COLO668 (cell line): Measurements from ENCODE around the gene DES.

Source experiments
- DNase-seq: peaks from one replicate; lab custom pipeline; 2025; ENCODE audit not compliant: unreplicated experiment; lab: John Stamatoyannopoulos, UW

DES gene

DNA sequence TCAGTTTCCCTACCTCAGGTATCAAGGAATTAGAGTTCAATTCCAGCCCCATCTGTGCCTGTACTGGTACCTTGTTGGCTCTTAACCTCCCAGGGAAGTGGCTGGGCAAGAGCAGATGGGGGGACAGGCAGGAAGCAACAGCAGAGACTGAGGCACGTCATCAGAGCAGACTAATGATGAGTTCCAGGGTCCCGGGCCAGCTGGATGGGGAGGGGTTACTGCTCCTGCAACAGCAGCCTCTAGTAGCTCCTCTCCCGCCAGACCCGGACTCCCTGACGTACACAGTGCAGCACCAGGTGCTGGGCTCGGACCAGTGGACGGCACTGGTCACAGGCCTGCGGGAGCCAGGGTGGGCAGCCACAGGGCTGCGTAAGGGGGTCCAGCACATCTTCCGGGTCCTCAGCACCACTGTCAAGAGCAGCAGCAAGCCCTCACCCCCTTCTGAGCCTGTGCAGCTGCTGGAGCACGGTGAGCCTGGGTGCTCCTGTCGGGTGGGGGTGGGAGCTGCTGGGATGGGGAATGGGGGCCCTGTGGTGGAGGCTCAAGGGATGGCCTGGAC, 54.5 kb downstream of the DES start:
- no peak for DNase-seq

DNA sequence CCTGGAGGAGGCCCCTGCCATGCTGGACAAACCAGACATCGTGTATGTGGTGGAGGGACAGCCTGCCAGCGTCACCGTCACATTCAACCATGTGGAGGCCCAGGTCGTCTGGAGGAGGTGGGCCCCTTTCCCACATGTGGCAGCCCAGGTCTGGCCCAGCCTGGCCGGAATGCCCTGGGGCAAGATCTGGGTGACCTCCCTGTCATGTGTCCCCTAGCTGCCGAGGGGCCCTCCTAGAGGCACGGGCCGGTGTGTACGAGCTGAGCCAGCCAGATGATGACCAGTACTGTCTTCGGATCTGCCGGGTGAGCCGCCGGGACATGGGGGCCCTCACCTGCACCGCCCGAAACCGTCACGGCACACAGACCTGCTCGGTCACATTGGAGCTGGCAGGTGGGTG, 55.3 kb downstream of the DES start:
- DNase-seq: no peak

DNA sequence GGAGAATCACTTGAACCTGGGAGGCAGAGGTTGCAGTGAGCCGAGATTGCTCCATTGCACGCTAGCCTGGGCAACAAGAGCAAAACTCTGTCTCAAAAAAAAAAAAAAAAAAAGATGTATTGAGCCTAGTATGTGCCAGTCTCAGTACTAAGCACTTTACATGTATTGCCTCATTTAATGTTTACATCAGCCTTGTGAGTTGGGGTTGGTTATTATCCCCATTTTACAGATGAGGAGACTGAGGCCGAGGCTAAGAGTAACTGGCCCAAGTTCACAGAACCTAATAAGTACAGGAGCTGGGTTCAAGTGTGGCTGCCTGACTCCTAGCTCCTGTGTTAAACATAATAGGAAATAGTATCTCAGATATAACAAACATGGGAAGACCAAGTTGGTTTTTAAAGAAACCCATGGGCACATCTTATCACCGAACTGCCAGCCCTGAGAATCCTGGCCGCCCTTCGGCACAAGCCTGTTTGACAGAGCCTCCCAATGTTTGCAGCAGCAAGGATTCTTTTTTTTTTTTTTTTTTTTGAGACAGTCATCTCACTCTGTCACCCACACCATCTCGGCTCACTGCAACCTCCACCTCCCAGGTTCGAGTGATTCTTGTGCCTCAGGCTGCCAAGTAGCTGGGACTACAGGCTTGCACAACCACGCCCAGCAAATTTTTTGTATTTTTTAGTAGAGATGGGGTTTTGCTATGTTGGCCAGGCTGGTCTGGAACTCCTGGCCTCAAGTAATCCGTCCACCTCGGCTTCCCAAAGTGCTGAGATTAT, 56.3 kb downstream of the DES start:
- no peak for DNase-seq

DNA sequence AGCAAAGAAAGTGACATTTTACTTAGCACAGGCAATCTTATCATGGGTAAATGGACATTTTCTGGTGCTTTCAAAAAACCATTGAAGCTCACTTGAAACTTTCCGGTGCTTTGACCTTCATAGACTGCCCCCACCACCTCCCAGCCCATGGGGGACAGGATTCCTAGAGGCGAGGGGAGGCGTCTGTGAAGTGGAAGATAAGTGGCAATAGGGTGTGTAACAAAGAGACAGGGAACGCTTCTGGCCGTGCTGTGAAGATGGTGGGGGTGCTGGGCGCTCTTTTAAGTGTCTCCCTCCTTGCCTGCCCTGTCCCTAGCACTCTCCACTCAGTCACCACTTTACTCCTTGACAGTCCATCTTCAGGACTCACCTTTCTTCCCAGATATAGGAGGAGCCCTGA, 57.1 kb downstream of the DES start:
- no peak for DNase-seq

DNA sequence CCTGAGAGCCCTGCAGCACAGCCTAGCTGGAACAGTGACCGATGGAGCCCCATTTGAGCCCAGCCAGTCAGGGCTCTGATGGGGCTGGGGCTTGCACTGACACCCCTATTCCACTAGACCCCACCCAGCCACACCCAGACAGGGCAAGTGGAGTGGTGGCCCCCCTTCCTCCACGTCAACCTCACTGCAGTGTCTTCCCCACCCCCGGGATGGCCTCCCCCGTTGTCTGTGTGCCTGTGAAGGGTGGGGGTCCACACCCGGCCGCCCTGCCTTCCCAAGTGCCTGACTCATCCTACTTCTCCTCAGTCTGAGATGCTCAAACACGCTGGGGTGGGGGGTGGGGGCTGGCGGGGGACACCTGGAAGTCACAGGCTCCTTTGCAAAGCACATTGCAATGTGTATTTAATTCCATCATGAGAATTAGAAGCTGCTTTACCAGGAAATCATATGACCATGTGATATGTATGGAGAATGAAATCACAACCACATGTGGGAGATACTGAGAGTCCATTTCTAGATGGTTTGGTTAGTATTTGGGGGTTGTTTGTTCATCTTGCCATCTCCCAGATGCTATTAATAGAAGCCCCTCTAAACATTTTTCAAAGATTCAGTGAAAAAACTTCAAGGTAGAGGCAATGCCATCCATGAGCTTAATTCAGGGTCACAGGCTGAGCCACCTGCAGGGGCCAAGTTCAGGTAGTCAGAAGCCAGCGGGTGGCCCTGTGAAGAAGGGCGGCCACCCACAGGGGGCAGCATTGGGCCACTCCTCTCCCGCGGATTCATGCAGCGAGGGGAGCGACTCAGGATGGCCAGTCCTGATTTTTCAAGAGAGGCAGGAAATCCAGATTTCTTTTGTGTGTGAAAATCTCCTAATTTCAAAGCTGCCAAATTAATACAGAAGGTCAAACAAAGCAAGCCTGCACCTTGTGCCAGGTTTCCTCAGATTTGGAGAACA, 57.8 kb downstream of the DES start:
- peak; percentile 67 for DNase-seq
